IMR-90 (cell line): ENCODE measurements around the gene DENND2C. TPM values are rescaled to one million over a fixed set of nuclear protein-coding genes. Genes with fewer than 3 reads are reported as not detected.

ENCODE experiments used
- ATAC-seq: fragments of 200-7000 bp; cut with Tn5 transposase; 2 replicates; pipeline ENCODE4 v1.9.1; 2020; ENCODE audit warnings: low read depth, mild to moderate bottlenecking, moderate library complexity
- BruUV-seq: library from RNA; stranded (reverse); fragments of 400-500 nt; replicated peaks from 2 replicates; lab custom pipeline; 2021; lab: Mats Ljungman, UMichigan
- CTCF ChIA-PET: fragments of 300-600 bp; formaldehyde crosslinking; extraction: SDS; loops from one replicate; lab custom pipeline; 2021; ENCODE audit warnings: antibody characterized with exemption; lab: Yijun Ruan, JAX
- POLR2A ChIA-PET: fragments of 300-600 bp; sonication (Branson Sonifier 250); formaldehyde crosslinking; loops from one replicate; lab custom pipeline; 2022; ENCODE audit warnings: antibody characterized with exemption; ENCODE audit not compliant: unreplicated experiment; lab: Charles Lee
- DNase-seq: peaks from one replicate; pipeline ENCODE4 v3.0.0; 2013
- H2AFZ ChIP-seq: replicated peaks from 2 replicates; pipeline ENCODE3; 2013; ENCODE audit warnings: low read length, mild to moderate bottlenecking; ENCODE audit not compliant: poor library complexity
- H2AK5ac ChIP-seq: 2 replicates; pipeline ENCODE4 v1.6.1; 2013; ENCODE audit warnings: low read depth, low read length, inconsistent platforms
- H2AK9ac ChIP-seq: replicated peaks from 2 replicates; pipeline ENCODE3; 2013; ENCODE audit warnings: mild to moderate bottlenecking, low read depth, low read length, moderate library complexity; ENCODE audit not compliant: poor library complexity
- H2BK120ac ChIP-seq: 2 replicates; pipeline ENCODE4 v1.6.1; 2013; ENCODE audit warnings: low read depth, low read length, inconsistent platforms
- H2BK15ac ChIP-seq: 3 replicates; pipeline ENCODE4 v1.6.1; 2013; ENCODE audit warnings: low read depth, low read length, inconsistent platforms
- H2BK20ac ChIP-seq: 2 replicates; pipeline ENCODE4 v1.6.1; 2013; ENCODE audit warnings: low read depth, mild to moderate bottlenecking, inconsistent platforms, low read length, moderate library complexity
- H2BK5ac ChIP-seq: 2 replicates; pipeline ENCODE4 v1.6.1; 2013; ENCODE audit warnings: mild to moderate bottlenecking, low read depth, low read length, inconsistent platforms; ENCODE audit not compliant: poor library complexity, severe bottlenecking
- H3K14ac ChIP-seq: replicated peaks from 2 replicates; pipeline ENCODE4 v1.6.1; 2013; ENCODE audit warnings: low read depth, low read length, inconsistent platforms
- H3K18ac ChIP-seq: 2 replicates; pipeline ENCODE4 v1.6.1; 2013; ENCODE audit warnings: low read depth, low read length, control low read depth
- H3K23ac ChIP-seq: 2 replicates; pipeline ENCODE4 v1.6.1; 2013; ENCODE audit warnings: low read depth, low read length, inconsistent platforms
- H3K27ac ChIP-seq: 2 replicates; pipeline ENCODE4 v1.5.1; 2013; ENCODE audit warnings: mild to moderate bottlenecking, control low read depth, low read length; ENCODE audit not compliant: insufficient read depth
- H3K27me3 ChIP-seq: 2 replicates; pipeline ENCODE4 v1.6.1; 2013; ENCODE audit warnings: low read length; ENCODE audit not compliant: control insufficient read depth, insufficient read depth
- H3K36me3 ChIP-seq: 2 replicates; pipeline ENCODE4 v1.6.1; 2013; ENCODE audit warnings: low read length, mixed read lengths; ENCODE audit not compliant: control insufficient read depth, insufficient read depth
- H3K4ac ChIP-seq: 2 replicates; pipeline ENCODE4 v1.6.1; 2013; ENCODE audit warnings: low read depth, low read length, inconsistent platforms
- H3K4me1 ChIP-seq: 2 replicates; pipeline ENCODE4 v1.6.1; 2013; ENCODE audit warnings: low read length, mixed read lengths; ENCODE audit not compliant: control insufficient read depth, insufficient read depth
- H3K4me2 ChIP-seq: 2 replicates; pipeline ENCODE4 v1.6.1; 2013; ENCODE audit warnings: low read depth, mild to moderate bottlenecking, control low read depth, low read length, moderate library complexity
- H3K4me3 ChIP-seq: 2 replicates; pipeline ENCODE4 v1.5.1; 2013; ENCODE audit warnings: low read depth, mild to moderate bottlenecking, control low read depth, low read length, moderate library complexity; ENCODE audit not compliant: insufficient read depth
- H3K56ac ChIP-seq: 2 replicates; pipeline ENCODE4 v1.6.1; 2013; ENCODE audit warnings: low read length, inconsistent platforms; ENCODE audit not compliant: insufficient read depth; ENCODE audit errors: extremely low read depth
- H3K79me1 ChIP-seq, 2 experiments: 2 replicates each; pipeline ENCODE4 v1.6.1; 2013; ENCODE audit warnings: low read length in 2 of 2, inconsistent platforms in 1 of 2, low read depth in 1 of 2
- H3K9ac ChIP-seq: 2 replicates; pipeline ENCODE4 v1.6.1; 2013; ENCODE audit warnings: low read depth, low read length, control low read depth
- H3K9me1 ChIP-seq: 2 replicates; pipeline ENCODE4 v1.6.1; 2013; ENCODE audit warnings: low read length, inconsistent platforms; ENCODE audit not compliant: insufficient read depth
- H3K9me3 ChIP-seq: 2 replicates; pipeline ENCODE4 v1.6.1; 2013; ENCODE audit warnings: low read length; ENCODE audit not compliant: control insufficient read depth, insufficient read depth
- H4K20me1 ChIP-seq: 2 replicates; pipeline ENCODE4 v1.6.1; 2013; ENCODE audit warnings: low read length, inconsistent platforms; ENCODE audit not compliant: insufficient read depth
- H4K5ac ChIP-seq: 2 replicates; pipeline ENCODE4 v1.6.1; 2013; ENCODE audit warnings: mild to moderate bottlenecking, low read depth, low read length, control low read depth
- H4K8ac ChIP-seq, 2 experiments: 2 replicates each; pipeline ENCODE4 v1.6.1; 2013; ENCODE audit warnings: low read depth in 2 of 2, low read length in 2 of 2, control low read depth in 1 of 2, inconsistent platforms in 1 of 2
- H4K91ac ChIP-seq: 2 replicates; pipeline ENCODE4 v1.6.1; 2013; ENCODE audit warnings: low read depth, low read length, inconsistent platforms; ENCODE audit not compliant: insufficient read depth
- MAFK ChIP-seq: IDR thresholded peaks from 2 replicates; pipeline ENCODE4 v1.6.1; 2012; ENCODE audit warnings: low read depth, low read length, improper control_type of control experiment
- RFX5 ChIP-seq: IDR thresholded peaks from 2 replicates; pipeline ENCODE4 v1.8.0; 2012; ENCODE audit warnings: low read depth, mild to moderate bottlenecking, low read length, moderate library complexity
- WGBS, 2 experiments: methylation state at CpG; one replicate each; pipeline versions ENCODE4 v1.1.5 to v1.1.7; 2013; ENCODE audit warnings: missing lambda C conversion rate in 2 of 2; ENCODE audit not compliant: insufficient read length in 1 of 2; ENCODE audit errors: extremely low coverage in 2 of 2; 5-methylcytosine and 5-hydroxymethylcytosine counted together
- dilution Hi-C: fragments of 300-500 bp; cut with HindIII; formaldehyde crosslinking; loops from one replicate; pipeline ENCODE4 v1.14.3; 2018; ENCODE audit warnings: low sequenced_read_pairs; ENCODE audit not compliant: unreplicated experiment
- in situ Hi-C: fragments of 300-500 bp; cut with MboI; formaldehyde crosslinking; loops from 3 replicates; pipeline ENCODE4 v1.14.3; 2019; ENCODE audit warnings: low sequenced_read_pairs, inconsistent platforms, mixed read lengths
- intact Hi-C: fragments of 100-400 bp; cut with micrococcal nuclease; formaldehyde crosslinking; loops from 2 replicates; pipeline ENCODE4 v1.10.0; 2022
- polyA plus RNA-seq, 3 experiments: library from polyadenylated mRNA; depleted of rRNA; stranded (reverse); fragments of >200 nt; gene quantifications; 2 replicates each; pipeline ENCODE4 v1.2.3, GENCODE V29; 2012; ENCODE audit warnings: low replicate concordance in 1 of 3
- total RNA-seq: library from RNA; depleted of rRNA; stranded (reverse); fragments of >200 nt; gene quantifications from 2 replicates; pipeline ENCODE4 v1.2.3, GENCODE V29; 2012

DENND2C gene
- total and polyA plus RNA-seq, 2 of the 4 experiments (the other 2 are of a cell fraction), result 0.58 to 2.2 TPM

GRCh38 chr1:114588196-114588689 is 81.6 kb downstream of the DENND2C start:
- no peaks in the 10 kb centered on the region for H3K27me3 ChIP-seq
- no peak overlapping the region for H3K23ac ChIP-seq
- H2BK20ac ChIP-seq, result no peak overlapping the region
- no peak overlapping the region for H2BK120ac ChIP-seq
- POLR2A ChIA-PET, result no interaction called here
- H2BK15ac ChIP-seq, result no peak overlapping the region
- no peak overlapping the region for H4K5ac ChIP-seq
- no peaks in the 10 kb centered on the region for H3K9me1 ChIP-seq
- no peak for ATAC-seq
- TF ChIP-seq RFX5 (no peak), MAFK (no peak)
- no peak overlapping the region for H3K9ac ChIP-seq
- H3K79me1 ChIP-seq, result no peaks in the 10 kb centered on the region
- no peak overlapping the region for H2AK5ac ChIP-seq
- H3K36me3 ChIP-seq, result no peaks in the 10 kb centered on the region
- H3K4me2 ChIP-seq, result no peak overlapping the region
- H4K91ac ChIP-seq, result no peak overlapping the region
- H2BK5ac ChIP-seq, result no peak overlapping the region
- H3K56ac ChIP-seq, result no peak overlapping the region
- no peak overlapping the region for H2AK9ac ChIP-seq
- WGBS, 2 experiments, result no CpG with 5 or more reads among the region's 2 CpGs
- no peak overlapping the region for H4K8ac ChIP-seq
- no peak overlapping the region for H3K4me3 ChIP-seq
- CTCF ChIA-PET, result no interaction called here
- no peak overlapping the region for H3K18ac ChIP-seq
- no peak overlapping the region for H3K14ac ChIP-seq
- no peak overlapping the region for H3K4ac ChIP-seq
- H3K4me1 ChIP-seq, result no peaks in the 10 kb centered on the region
- H3K9me3 ChIP-seq, result no peaks in the 10 kb centered on the region
- no TSS peak for BruUV-seq
- no peak for DNase-seq
- H2AFZ ChIP-seq, result no peak overlapping the region
- H3K27ac ChIP-seq, result no peak overlapping the region
- H4K20me1 ChIP-seq, result no peaks in the 10 kb centered on the region
- in situ Hi-C loops (no loop called here), intact Hi-C loops (loop anchor here (5.0 kb wide), 1 partner anchor 34 kb away; no protein-coding TSS in a partner anchor), dilution Hi-C loops (no loop called here)
